Body of pancreas (tissue), 4 donors: ENCODE data around the gene ARHGAP9.
"Not testable (repeated sequence)": the region's sequence is repeated elsewhere in the genome, so short reads cannot be mapped to it uniquely, and the experiment has no call there.

ENCODE experiments used
- CTCF ChIP-seq, 7 experiments: fragments of 450-650 bp in 4 of 7; fragments of 200-600 bp in 3 of 7; sonication (generic) in 3 of 7; IDR thresholded peaks; one replicate each; pipeline ENCODE4 v1.5.1; 2016 to 2019; ENCODE audit warnings: antibody characterized with exemption in 7 of 7
- POLR2A ChIP-seq, 3 donors: fragments of 450-650 bp; IDR thresholded peaks; one replicate each; pipeline ENCODE4 v1.6.1; 2016; ENCODE audit warnings: antibody characterized with exemption in 3 of 3, mild to moderate bottlenecking in 2 of 3

GRCh38 chr12:57514246-57514645 lies 34.6 kb upstream of the ARHGAP9 start:
- TF ChIP-seq CTCF, POLR2A (IDR thresholded peaks at IDR 0.05): not testable (repeated sequence)
